OCI-LY7 (cell line): ENCODE data around the gene MMP15.
"Not testable (repeated sequence)": the region's sequence is repeated elsewhere in the genome, so short reads cannot be mapped to it uniquely, and the experiment has no call there.

Source experiments
- CTCF ChIP-seq: fragments of 200-600 bp; sonication (generic); conservative IDR thresholded peaks from 2 replicates; pipeline ENCODE4 v1.5.1; 2014; ENCODE audit warnings: mild to moderate bottlenecking, antibody characterized with exemption, low read length, moderate library complexity, mixed read lengths
- EZH2phosphoT487 ChIP-seq: fragments of 200-600 bp; sonication (generic); IDR thresholded peaks from 2 replicates; pipeline ENCODE4 v1.6.1; 2018; ENCODE audit warnings: low read depth, borderline replicate concordance, mild to moderate bottlenecking, mixed run types, antibody characterized with exemption, low read length, moderate library complexity, mixed read lengths

- TF ChIP-seq CTCF, EZH2phosphoT487: not testable (repeated sequence)
These were observed 46.6 kb downstream of the MMP15 start for GRCh38 chr16:58072134-58072533.
